Measurements from ENCODE around the gene SSTR3.

GRCh38 chr22:37219533-37219932, 7.3 kb upstream of the SSTR3 start:
- TF ChIP-seq GATA3 (IDR thresholded peaks at IDR 0.05; ENCODE audit: low read depth, low read length), result no peak
- peak; percentile 27; the same call in 1 of the 2 replicates for TF ChIP-seq GATA2 (IDR thresholded peaks at IDR 0.05; ENCODE audit: low read depth, low read length)

Data from SH-SY5Y (cell line).